Measurements from ENCODE around the gene DLGAP1.

GRCh38 chr18:3742541-3742940 is 712.6 kb downstream of the DLGAP1 start:
- no peak for TF ChIP-seq EZH2 (IDR thresholded peaks at IDR 0.05)
- no peak for TF ChIP-seq CTCF (IDR thresholded peaks at IDR 0.05 in 2 of 3, conservative IDR thresholded peaks at IDR 0.05 in 1 of 3; ENCODE audit: borderline replicate concordance in 1 of 3, insufficient read depth in 1 of 3, low read depth in 2 of 3, low read length in 2 of 3)
- TF ChIP-seq RAD21 (IDR thresholded peaks at IDR 0.05; ENCODE audit: low read depth) = no peak
- TF ChIP-seq POLR2AphosphoS5 (IDR thresholded peaks at IDR 0.05; ENCODE audit: low read depth, low read length) = no peak
- TF ChIP-seq ATF3 (IDR thresholded peaks at IDR 0.05) = no peak
- no peak for TF ChIP-seq EGR1 (IDR thresholded peaks at IDR 0.05; ENCODE audit: low read depth)
- TF ChIP-seq POLR2A (IDR thresholded peaks at IDR 0.05; ENCODE audit: borderline replicate concordance, extremely low read depth, insufficient read depth, insufficient read length) = no peak
- TF ChIP-seq JUND (IDR thresholded peaks at IDR 0.05) = no peak
- TF ChIP-seq CEBPB (IDR thresholded peaks at IDR 0.05; ENCODE audit: low read depth) = no peak
- TF ChIP-seq ZNF274 (IDR thresholded peaks at IDR 0.05; ENCODE audit: low read depth, low read length) = no peak
- TF ChIP-seq MAX (IDR thresholded peaks at IDR 0.05) = no peak

Measured in HCT116 (cell line).